Measurements from ENCODE around the gene SIGLEC8. TPM values are rescaled to one million over a fixed set of nuclear protein-coding genes. Genes with fewer than 3 reads are reported as not detected.

SIGLEC8 gene
- total and polyA plus RNA-seq, 9 of the 15 experiments (the other 6 are each of a cell fraction or from before 2014, with no cell fraction given) = 0.04 to 0.65 (median 0.39) TPM

DNA sequence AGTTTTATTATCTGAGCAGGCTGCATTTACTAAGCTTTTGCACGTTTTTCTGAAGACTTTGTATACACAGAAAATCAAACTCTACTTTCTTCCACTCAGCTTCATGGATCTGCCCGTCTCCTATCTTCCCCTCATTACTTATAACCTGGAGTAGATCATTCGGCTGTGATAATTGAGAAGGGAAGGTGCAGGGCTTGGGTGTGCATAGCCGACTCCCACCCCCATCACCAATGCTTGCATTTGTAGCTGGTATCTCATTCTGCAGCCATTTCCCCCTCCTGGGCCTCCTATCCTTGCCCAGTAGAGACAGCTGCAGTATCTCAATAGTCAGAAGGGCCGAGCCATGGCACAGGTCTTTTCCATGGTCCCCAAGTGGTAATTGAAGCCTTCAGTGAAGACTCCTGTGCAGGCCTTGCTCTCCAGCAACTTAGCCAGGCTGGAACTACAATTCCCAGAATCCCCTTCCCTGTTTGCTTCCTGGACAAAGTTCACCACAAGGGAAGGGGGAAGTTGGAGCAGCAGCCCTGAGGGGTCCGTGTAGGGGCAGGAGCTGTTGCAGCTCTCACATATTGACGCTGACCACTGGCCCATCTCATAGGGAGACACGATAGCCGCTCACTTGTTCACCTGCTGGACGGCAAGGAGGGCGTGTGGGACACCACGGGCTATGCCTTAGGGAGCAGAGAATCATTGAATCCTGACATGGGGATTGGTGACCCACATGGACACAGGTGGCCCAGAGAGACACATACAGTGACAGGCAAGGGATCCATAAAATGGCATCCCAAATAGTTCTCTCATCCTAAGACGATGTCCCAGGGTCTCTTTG lies 2.1 kb upstream of the SIGLEC8 start (continued):
- TF ChIP-seq, protein P1, sequence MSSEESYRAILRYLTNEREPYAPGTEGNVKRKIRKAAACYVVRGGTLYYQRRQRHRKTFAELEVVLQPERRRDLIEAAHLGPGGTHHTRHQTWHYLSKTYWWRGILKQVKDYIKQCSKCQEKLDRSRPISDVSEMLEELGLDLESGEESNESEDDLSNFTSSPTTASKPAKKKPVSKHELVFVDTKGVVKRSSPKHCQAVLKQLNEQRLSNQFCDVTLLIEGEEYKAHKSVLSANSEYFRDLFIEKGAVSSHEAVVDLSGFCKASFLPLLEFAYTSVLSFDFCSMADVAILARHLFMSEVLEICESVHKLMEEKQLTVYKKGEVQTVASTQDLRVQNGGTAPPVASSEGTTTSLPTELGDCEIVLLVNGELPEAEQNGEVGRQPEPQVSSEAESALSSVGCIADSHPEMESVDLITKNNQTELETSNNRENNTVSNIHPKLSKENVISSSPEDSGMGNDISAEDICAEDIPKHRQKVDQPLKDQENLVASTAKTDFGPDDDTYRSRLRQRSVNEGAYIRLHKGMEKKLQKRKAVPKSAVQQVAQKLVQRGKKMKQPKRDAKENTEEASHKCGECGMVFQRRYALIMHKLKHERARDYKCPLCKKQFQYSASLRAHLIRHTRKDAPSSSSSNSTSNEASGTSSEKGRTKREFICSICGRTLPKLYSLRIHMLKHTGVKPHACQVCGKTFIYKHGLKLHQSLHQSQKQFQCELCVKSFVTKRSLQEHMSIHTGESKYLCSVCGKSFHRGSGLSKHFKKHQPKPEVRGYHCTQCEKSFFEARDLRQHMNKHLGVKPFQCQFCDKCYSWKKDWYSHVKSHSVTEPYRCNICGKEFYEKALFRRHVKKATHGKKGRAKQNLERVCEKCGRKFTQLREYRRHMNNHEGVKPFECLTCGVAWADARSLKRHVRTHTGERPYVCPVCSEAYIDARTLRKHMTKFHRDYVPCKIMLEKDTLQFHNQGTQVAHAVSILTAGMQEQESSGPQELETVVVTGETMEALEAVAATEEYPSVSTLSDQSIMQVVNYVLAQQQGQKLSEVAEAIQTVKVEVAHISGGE (CRISPR knock-in tag; IDR thresholded peaks at IDR 0.05) = peak in 2 of 3 experiments; percentile 84 to 97; a peak in 4 of 6 replicates
- peak in 1 of 3 experiments; percentile 54 for TF ChIP-seq YY1 (IDR thresholded peaks at IDR 0.05; ENCODE audit: borderline replicate concordance in 1 of 3, control insufficient read depth in 1 of 3, extremely low read depth in 1 of 3, insufficient read depth in 3 of 3, insufficient read length in 1 of 3, insufficient replicate concordance in 2 of 3, low read depth in 1 of 3, low read length in 2 of 3)
- TF ChIP-seq CC2D1A (IDR thresholded peaks at IDR 0.05) = 0 out of 2 replicates have a peak, but pooled peaks have one; percentile 19
- TF ChIP-seq SMAD3 (CRISPR knock-in tag; conservative IDR thresholded peaks at IDR 0.05) = 0 out of 2 replicates have a peak, but pooled peaks have one; percentile 30
- peak; percentile 47; the same call in 1 of the 2 replicates for TF ChIP-seq ETV1 (tag; conservative IDR thresholded peaks at IDR 0.05; ENCODE audit: low read depth)
- TF ChIP-seq ZNF57 (CRISPR knock-in tag; IDR thresholded peaks at IDR 0.05) = 0 out of 2 replicates have a peak, but pooled peaks have one; percentile 38
- peak; percentile 38; the same call in 1 of the 2 replicates for TF ChIP-seq TAF7 (tag; IDR thresholded peaks at IDR 0.05)
- no peak; a peak in 1 of 4 replicates for TF ChIP-seq ARNT (IDR thresholded peaks at IDR 0.05)
- no peak for TF ChIP-seq KDM2B (CRISPR knock-in tag; IDR thresholded peaks at IDR 0.05)
- TF ChIP-seq, protein P2, sequence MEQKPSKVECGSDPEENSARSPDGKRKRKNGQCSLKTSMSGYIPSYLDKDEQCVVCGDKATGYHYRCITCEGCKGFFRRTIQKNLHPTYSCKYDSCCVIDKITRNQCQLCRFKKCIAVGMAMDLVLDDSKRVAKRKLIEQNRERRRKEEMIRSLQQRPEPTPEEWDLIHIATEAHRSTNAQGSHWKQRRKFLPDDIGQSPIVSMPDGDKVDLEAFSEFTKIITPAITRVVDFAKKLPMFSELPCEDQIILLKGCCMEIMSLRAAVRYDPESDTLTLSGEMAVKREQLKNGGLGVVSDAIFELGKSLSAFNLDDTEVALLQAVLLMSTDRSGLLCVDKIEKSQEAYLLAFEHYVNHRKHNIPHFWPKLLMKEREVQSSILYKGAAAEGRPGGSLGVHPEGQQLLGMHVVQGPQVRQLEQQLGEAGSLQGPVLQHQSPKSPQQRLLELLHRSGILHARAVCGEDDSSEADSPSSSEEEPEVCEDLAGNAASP (IDR thresholded peaks at IDR 0.05) = no peak
- TF ChIP-seq, protein P3, sequence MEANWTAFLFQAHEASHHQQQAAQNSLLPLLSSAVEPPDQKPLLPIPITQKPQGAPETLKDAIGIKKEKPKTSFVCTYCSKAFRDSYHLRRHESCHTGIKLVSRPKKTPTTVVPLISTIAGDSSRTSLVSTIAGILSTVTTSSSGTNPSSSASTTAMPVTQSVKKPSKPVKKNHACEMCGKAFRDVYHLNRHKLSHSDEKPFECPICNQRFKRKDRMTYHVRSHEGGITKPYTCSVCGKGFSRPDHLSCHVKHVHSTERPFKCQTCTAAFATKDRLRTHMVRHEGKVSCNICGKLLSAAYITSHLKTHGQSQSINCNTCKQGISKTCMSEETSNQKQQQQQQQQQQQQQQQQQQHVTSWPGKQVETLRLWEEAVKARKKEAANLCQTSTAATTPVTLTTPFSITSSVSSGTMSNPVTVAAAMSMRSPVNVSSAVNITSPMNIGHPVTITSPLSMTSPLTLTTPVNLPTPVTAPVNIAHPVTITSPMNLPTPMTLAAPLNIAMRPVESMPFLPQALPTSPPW (CRISPR knock-in tag; IDR thresholded peaks at IDR 0.05) = 0 out of 2 replicates have a peak, but pooled peaks have one; percentile 26
- 0 out of 4 replicates have a peak, but pooled peaks of 1 of the 2 experiments have one; percentile 25 for TF ChIP-seq TBL1XR1 (IDR thresholded peaks at IDR 0.05; ENCODE audit: low read length in 2 of 2)
- TF ChIP-seq MAFK (IDR thresholded peaks at IDR 0.05; ENCODE audit: low read length) = peak; percentile 32; the same call in 1 of the 2 replicates
- no peak for TF ChIP-seq IFI16 (CRISPR knock-in tag; IDR thresholded peaks at IDR 0.05)

Measured in K562 (cell line).